HepG2 (cell line): ENCODE measurements around the gene NUDCD3. TPM values are rescaled to one million over a fixed set of nuclear protein-coding genes. Genes with fewer than 3 reads are reported as not detected.

Source experiments
- ATF1 ChIP-seq: IDR thresholded peaks from 2 replicates; pipeline ENCODE4 v1.6.1; 2016; ENCODE audit warnings: mild to moderate bottlenecking, control low read depth
- CEBPG ChIP-seq: IDR thresholded peaks from 2 replicates; pipeline ENCODE4 v1.6.1; 2016
- FLYWCH1 ChIP-seq: sonication (generic); formaldehyde crosslinking; IDR thresholded peaks from 2 replicates; pipeline ENCODE4 v1.8.1; 2023; ENCODE audit warnings: mild to moderate bottlenecking, missing genetic modification reagents
- GPBP1L1 ChIP-seq: sonication (generic); formaldehyde crosslinking; IDR thresholded peaks from 2 replicates; pipeline ENCODE4 v1.5.0; 2020; ENCODE audit warnings: mild to moderate bottlenecking, missing genetic modification reagents
- HCFC1 ChIP-seq: fragments of 150-350 bp; IDR thresholded peaks from 2 replicates; pipeline ENCODE4 v1.6.1; 2014; ENCODE audit warnings: low read depth, low read length
- MTA3 ChIP-seq: sonication (generic); formaldehyde crosslinking; IDR thresholded peaks from 2 replicates; pipeline ENCODE4 v1.4.0; 2020; ENCODE audit warnings: missing genetic modification reagents
- MYC ChIP-seq: sonication (generic); formaldehyde crosslinking; IDR thresholded peaks from 2 replicates; pipeline ENCODE4 v1.9.0; 2021; ENCODE audit warnings: missing genetic modification reagents, borderline replicate concordance
- PRDM15 ChIP-seq: sonication (generic); formaldehyde crosslinking; IDR thresholded peaks from 2 replicates; pipeline ENCODE4 v1.4.0; 2020; ENCODE audit warnings: missing genetic modification reagents
- SYNCRIP ChIP-seq: fragments of 200-400 bp; formaldehyde crosslinking; IDR thresholded peaks from 2 replicates; pipeline ENCODE4 v1.6.1; 2018; ENCODE audit warnings: mild to moderate bottlenecking, low read depth, low read length; ENCODE audit not compliant: insufficient read depth
- TFDP2 ChIP-seq: sonication (generic); formaldehyde crosslinking; IDR thresholded peaks from 2 replicates; pipeline ENCODE4 v1.4.0; 2020; ENCODE audit warnings: missing genetic modification reagents
- ZBTB43 ChIP-seq: sonication (generic); formaldehyde crosslinking; conservative IDR thresholded peaks from 2 replicates; pipeline ENCODE4 v1.4.0; 2020; ENCODE audit warnings: missing genetic modification reagents
- ZMAT5 ChIP-seq: sonication (generic); formaldehyde crosslinking; IDR thresholded peaks from 2 replicates; pipeline ENCODE4 v1.5.0; 2020; ENCODE audit warnings: mild to moderate bottlenecking, low read depth, missing genetic modification reagents, borderline replicate concordance
- ZNF281 ChIP-seq: sonication (generic); formaldehyde crosslinking; IDR thresholded peaks from 2 replicates; pipeline ENCODE4 v1.4.0; 2020; ENCODE audit warnings: missing genetic modification reagents, borderline replicate concordance
- ZNF546 ChIP-seq: sonication (generic); formaldehyde crosslinking; conservative IDR thresholded peaks from 2 replicates; pipeline ENCODE4 v1.8.1; 2023; ENCODE audit warnings: mild to moderate bottlenecking, missing genetic modification reagents
- ZNF619 ChIP-seq: sonication (generic); formaldehyde crosslinking; IDR thresholded peaks from 2 replicates; pipeline ENCODE4 v1.4.0; 2020; ENCODE audit warnings: mild to moderate bottlenecking, missing genetic modification reagents
- ZNF781 ChIP-seq: sonication (generic); formaldehyde crosslinking; IDR thresholded peaks from 2 replicates; pipeline ENCODE4 v1.5.1; 2020; ENCODE audit warnings: borderline replicate concordance, mild to moderate bottlenecking, missing genetic modification reagents; ENCODE audit errors: not compliant biosample characterization
- ZNF839 ChIP-seq: sonication (generic); formaldehyde crosslinking; IDR thresholded peaks from 2 replicates; pipeline ENCODE4 v1.4.0; 2020; ENCODE audit warnings: missing genetic modification reagents, mild to moderate bottlenecking, borderline replicate concordance
- polyA plus RNA-seq, 8 experiments: library from polyadenylated mRNA; depleted of rRNA in 3 of 8; stranded (reverse) in 7 of 8; unstranded in 1 of 8; fragments of >200 nt; fragmentation: Illumina TruSeq in 4 of 8; extraction: Trizol in 4 of 8; gene quantifications; 2 replicates each; pipeline versions ENCODE4 v1.2.1 to v1.2.3, GENCODE V29; 2011 to 2016; ENCODE audit warnings: low read depth in 4 of 8, missing spikeins in 1 of 8, mixed read lengths in 1 of 8; ENCODE audit not compliant: insufficient read depth in 1 of 8
- total RNA-seq, 5 experiments: library from RNA; depleted of rRNA; stranded (reverse); fragments of >200 nt; fragmentation: Illumina TruSeq; extraction: Trizol; gene quantifications; 2 replicates each; pipeline ENCODE4 v1.2.3, GENCODE V29; 2016; ENCODE audit warnings: low read depth in 1 of 5

Gene NUDCD3
- total and polyA plus RNA-seq, 2 of the 13 experiments (the other 11 are each of a cell fraction or from before 2014, with no cell fraction given), result 20.8 to 49.9 TPM

GRCh38 chr7:44490351-44491200, at the start of gene NUDCD3 (continued):
- TF ChIP-seq ZBTB43 (CRISPR knock-in tag) (peak; percentile 46; the same call in 1 of the 2 replicates), FLYWCH1 (CRISPR knock-in tag) (no peak), MTA3 (no peak), ZNF281 (peak; percentile 21; the same call in 1 of the 2 replicates), HCFC1 (peak; percentile 58), ATF1 (peak; percentile 78), GPBP1L1 (no peak), MYC (CRISPR knock-in tag) (peak; percentile 93), ZNF619 (CRISPR knock-in tag) (peak; percentile 60; the same call in 1 of the 2 replicates), SYNCRIP (no peak), ZNF781 (CRISPR knock-in tag) (no peak), CEBPG (CRISPR knock-in tag) (peak; percentile 57), TFDP2 (CRISPR knock-in tag) (peak; percentile 76), ZNF546 (CRISPR knock-in tag) (peak; percentile 60; the same call in 1 of the 2 replicates), PRDM15 (CRISPR knock-in tag) (0 out of 2 replicates have a peak, but pooled peaks have one; percentile 2), ZNF839 (CRISPR knock-in tag) (peak; percentile 96), ZMAT5 (no peak)
